Nephron progenitor cell (in vitro differentiated cells): ENCODE data around the gene OSBPL2.

Experiments
- DNase-seq: peaks from one replicate; pipeline ENCODE4 v3.0.0; 2021
- H3K27ac Mint-ChIP-seq: 2 replicates; pipeline ENCODE4 v1.8.0; 2021; ENCODE audit warnings: mild to moderate bottlenecking, moderate library complexity, mixed read lengths
- H3K27me3 Mint-ChIP-seq: 2 replicates; pipeline ENCODE4 v1.8.0; 2021; ENCODE audit warnings: mild to moderate bottlenecking, low read depth, mixed read lengths; ENCODE audit not compliant: poor library complexity
- H3K36me3 Mint-ChIP-seq: 2 replicates; pipeline ENCODE4 v1.8.0; 2021; ENCODE audit warnings: low read depth, mixed read lengths
- H3K4me1 Mint-ChIP-seq: 2 replicates; pipeline ENCODE4 v1.8.0; 2021; ENCODE audit warnings: mixed read lengths
- H3K4me3 Mint-ChIP-seq: 2 replicates; pipeline ENCODE4 v1.8.0; 2021; ENCODE audit warnings: mild to moderate bottlenecking, moderate library complexity, mixed read lengths
- H3K9me3 Mint-ChIP-seq: 2 replicates; pipeline ENCODE4 v1.8.0; 2021; ENCODE audit warnings: mild to moderate bottlenecking, moderate library complexity, mixed read lengths
- CTCF ChIP-seq: fragments of 200-600 bp; sonication (generic); IDR thresholded peaks from 2 replicates; pipeline ENCODE4 v1.5.0; 2021; ENCODE audit warnings: antibody characterized with exemption

Gene OSBPL2

GRCh38 chr20:62321975-62322374 is 83.7 kb downstream of the OSBPL2 start:
- no peak overlapping the region for H3K27ac Mint-ChIP-seq
- H3K4me3 Mint-ChIP-seq: no peak overlapping the region
- H3K27me3 Mint-ChIP-seq: peaks cover 3% of the 10 kb centered on the region
- no peak for TF ChIP-seq CTCF
- DNase-seq: no peak
- H3K9me3 Mint-ChIP-seq: peaks cover 12% of the 10 kb centered on the region
- H3K4me1 Mint-ChIP-seq: no peaks in the 10 kb centered on the region
- H3K36me3 Mint-ChIP-seq: peaks cover 44% of the 10 kb centered on the region

- H3K27me3 Mint-ChIP-seq: peaks cover 3% of the 10 kb centered on the region
- no peak for TF ChIP-seq CTCF
- H3K4me1 Mint-ChIP-seq: no peaks in the 10 kb centered on the region
- no peak overlapping the region for H3K27ac Mint-ChIP-seq
- DNase-seq: no peak
- no peak overlapping the region for H3K4me3 Mint-ChIP-seq
- peaks cover 12% of the 10 kb centered on the region for H3K9me3 Mint-ChIP-seq
- H3K36me3 Mint-ChIP-seq: peaks cover 50% of the 10 kb centered on the region
These were observed 84.2 kb downstream of the OSBPL2 start for GRCh38 chr20:62322492-62323041.

GRCh38 chr20:62323146-62323979 is 85.0 kb downstream of the OSBPL2 start:
- peaks cover 52% of the 10 kb centered on the region for H3K36me3 Mint-ChIP-seq
- H3K27ac Mint-ChIP-seq: no peak overlapping the region
- peaks cover 3% of the 10 kb centered on the region for H3K27me3 Mint-ChIP-seq
- peaks cover 12% of the 10 kb centered on the region for H3K9me3 Mint-ChIP-seq
- H3K4me1 Mint-ChIP-seq: no peaks in the 10 kb centered on the region
- no peak overlapping the region for H3K4me3 Mint-ChIP-seq
- TF ChIP-seq CTCF: no peak
- DNase-seq: no peak

GRCh38 chr20:62323980-62324906 is 85.9 kb downstream of the OSBPL2 start:
- Mint-ChIP-seq H3K27ac (no peak overlapping the region), H3K9me3 (peaks cover 9% of the 10 kb centered on the region), H3K4me3 (no peak overlapping the region), H3K27me3 (peaks cover 3% of the 10 kb centered on the region), H3K4me1 (no peaks in the 10 kb centered on the region), H3K36me3 (peaks cover 49% of the 10 kb centered on the region)
- TF ChIP-seq CTCF: no peak
- DNase-seq: no peak

GRCh38 chr20:62325172-62325905 is 87.0 kb downstream of the OSBPL2 start:
- no peak overlapping the region for H3K27ac Mint-ChIP-seq
- H3K4me3 Mint-ChIP-seq: no peak overlapping the region
- TF ChIP-seq CTCF: no peak
- peaks cover 41% of the 10 kb centered on the region for H3K36me3 Mint-ChIP-seq
- DNase-seq: no peak
- H3K9me3 Mint-ChIP-seq: peaks cover 8% of the 10 kb centered on the region
- no peaks in the 10 kb centered on the region for H3K4me1 Mint-ChIP-seq
- H3K27me3 Mint-ChIP-seq: peaks cover 3% of the 10 kb centered on the region
